ENCODE data around the gene PTPN14.

The PTPN14 gene

GRCh38 chr1:214473862-214474261, 77.5 kb downstream of the PTPN14 start:
- no peak for DNase-seq

DNA sequence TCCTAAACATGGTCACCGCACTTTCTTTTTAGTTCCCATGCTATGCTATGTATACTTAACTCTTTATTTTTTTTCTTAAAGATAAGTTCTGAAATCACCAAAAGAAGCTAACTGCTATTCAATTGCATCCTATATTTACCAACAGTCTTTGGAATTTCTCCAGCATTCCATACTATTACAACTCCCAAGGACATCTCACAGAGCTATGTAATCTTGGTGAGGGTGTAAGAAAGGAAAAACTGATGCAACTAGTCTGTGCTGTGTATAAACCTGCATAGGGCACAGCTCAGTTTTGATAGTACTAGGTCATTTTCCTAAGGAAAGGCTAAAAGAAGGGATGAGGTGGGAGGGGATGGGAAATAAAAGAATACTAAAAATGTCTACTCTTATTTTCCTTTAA, 78.0 kb downstream of the PTPN14 start:
- DNase-seq, result no peak

- no peak for DNase-seq
These were observed 79.0 kb downstream of the PTPN14 start for GRCh38 chr1:214472364-214472763.

- no peak for DNase-seq
These were observed 79.9 kb downstream of the PTPN14 start for GRCh38 chr1:214471458-214471857.

DNA sequence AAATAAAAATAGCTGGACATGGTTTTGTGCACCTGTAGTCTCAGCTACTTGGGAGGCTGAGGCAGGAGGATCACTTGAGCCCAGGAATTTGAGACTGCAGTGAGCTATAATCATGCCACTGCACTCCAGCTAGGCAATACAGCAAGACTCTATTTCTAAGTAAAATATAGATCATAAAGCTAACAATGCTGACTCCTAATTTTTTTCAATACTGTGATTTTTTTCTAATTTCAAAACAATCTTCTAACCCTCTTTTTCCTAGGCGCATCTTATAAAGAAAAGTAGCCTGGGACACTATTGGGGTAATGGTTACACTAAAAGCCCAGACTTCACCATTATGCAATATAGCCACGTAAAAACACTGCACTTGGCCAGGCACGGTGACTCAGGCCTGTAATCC, 81.3 kb downstream of the PTPN14 start:
- no peak for DNase-seq

- no peak for DNase-seq
These were observed 82.1 kb downstream of the PTPN14 start for GRCh38 chr1:214469290-214469689.

GRCh38 chr1:214467078-214467585, 84.3 kb downstream of the PTPN14 start:
- no peak for DNase-seq

- DNase-seq, result no peak
These were observed 84.9 kb downstream of the PTPN14 start for GRCh38 chr1:214466403-214467077.

GRCh38 chr1:214464445-214465287, 86.7 kb downstream of the PTPN14 start:
- no peak for DNase-seq

GRCh38 chr1:214463596-214463995, 87.8 kb downstream of the PTPN14 start:
- DNase-seq, result no peak

GRCh38 chr1:214462882-214463281, 88.5 kb downstream of the PTPN14 start:
- no peak for DNase-seq

- DNase-seq, result no peak
These were observed 90.1 kb downstream of the PTPN14 start for GRCh38 chr1:214461305-214461704.

DNA sequence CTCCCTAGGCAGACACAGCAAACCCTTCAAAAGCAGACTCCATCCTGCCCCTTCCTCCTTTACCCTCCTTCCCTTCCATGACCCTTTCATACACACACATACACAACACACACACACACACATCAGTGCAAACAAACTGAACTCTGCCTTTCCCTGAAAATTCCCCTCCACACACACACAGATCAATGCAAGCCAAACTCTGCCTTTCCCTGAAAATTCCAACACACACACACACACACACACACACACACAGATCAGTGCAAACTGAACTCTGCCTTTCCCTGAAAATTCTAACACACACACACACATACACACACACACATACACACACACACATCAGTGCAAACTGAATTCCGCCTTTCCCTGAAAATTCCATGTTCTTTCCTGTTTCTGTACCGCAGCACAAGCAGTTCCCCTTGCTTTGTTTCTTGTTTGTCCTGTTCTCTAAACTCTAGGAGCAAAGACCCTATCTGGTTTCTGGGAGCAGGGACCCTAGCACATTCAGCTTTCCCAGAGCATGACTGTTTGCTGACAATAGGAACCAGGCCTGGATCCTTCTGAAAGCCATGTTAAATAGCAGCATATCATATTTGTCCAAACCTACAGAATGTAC, 91.0 kb downstream of the PTPN14 start:
- DNase-seq, result no peak

DNA sequence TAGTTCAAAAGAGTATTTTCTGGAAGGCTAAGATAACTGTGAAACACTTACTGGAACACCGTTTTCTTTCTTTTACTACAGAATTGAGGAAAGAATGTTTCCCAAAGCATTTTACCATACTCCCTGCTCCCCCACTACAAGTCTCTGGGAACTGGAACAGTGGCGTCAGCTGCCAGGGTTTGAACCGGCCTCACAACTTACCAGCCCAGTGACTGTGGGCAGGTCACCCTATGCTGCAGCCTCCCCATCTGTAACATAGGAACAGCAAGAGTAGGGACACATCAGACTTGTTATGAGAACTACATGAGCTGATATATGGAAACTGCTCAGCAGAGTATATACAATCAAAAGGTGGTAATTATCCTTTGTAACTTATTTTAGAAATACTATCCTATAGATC, 91.5 kb downstream of the PTPN14 start:
- no peak for DNase-seq

GRCh38 chr1:214458541-214458940, 92.9 kb downstream of the PTPN14 start:
- no peak for DNase-seq

DNA sequence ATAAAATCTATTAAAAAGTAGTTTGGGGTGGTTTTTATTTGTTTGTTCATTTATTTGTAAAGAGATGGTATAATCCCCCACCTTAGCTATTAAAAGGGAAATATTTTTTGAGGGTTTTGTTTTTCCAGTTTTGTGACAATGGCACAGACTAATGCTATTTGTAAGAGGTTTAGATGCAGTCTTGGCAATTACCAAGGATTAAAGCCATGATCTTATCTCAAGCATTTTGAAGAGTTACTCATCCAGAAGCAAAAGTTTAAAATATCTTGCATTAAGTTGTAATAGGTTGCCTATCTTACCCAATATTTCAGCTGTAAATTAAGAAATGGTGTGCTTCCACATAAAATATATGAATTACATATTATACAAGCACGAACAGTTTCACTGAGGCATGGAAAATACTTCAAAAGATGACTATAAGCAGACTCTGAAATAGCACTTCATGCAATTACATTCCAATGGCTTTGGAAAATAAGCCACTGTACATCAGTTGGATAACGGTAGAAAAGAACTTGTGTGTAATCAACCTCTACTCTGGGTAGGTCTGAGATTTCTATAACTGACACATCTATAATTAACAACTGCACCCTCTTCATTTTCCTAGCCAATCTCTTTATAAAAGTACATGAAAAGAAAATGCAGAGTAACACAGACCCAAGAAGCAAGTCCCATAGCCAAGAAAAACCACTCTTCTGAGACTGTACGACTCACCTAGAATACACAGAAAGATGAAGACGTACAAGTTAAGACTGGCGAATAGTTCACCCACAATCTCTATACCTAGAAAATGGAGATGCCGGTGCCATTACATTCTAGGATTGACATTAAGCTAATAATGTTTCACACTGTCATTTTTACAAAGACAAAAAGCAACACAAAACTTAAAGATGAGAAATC, 95.2 kb downstream of the PTPN14 start:
- DNase-seq, result no peak

- no peak for DNase-seq
These were observed 95.9 kb downstream of the PTPN14 start for GRCh38 chr1:214455479-214455878.

DNA sequence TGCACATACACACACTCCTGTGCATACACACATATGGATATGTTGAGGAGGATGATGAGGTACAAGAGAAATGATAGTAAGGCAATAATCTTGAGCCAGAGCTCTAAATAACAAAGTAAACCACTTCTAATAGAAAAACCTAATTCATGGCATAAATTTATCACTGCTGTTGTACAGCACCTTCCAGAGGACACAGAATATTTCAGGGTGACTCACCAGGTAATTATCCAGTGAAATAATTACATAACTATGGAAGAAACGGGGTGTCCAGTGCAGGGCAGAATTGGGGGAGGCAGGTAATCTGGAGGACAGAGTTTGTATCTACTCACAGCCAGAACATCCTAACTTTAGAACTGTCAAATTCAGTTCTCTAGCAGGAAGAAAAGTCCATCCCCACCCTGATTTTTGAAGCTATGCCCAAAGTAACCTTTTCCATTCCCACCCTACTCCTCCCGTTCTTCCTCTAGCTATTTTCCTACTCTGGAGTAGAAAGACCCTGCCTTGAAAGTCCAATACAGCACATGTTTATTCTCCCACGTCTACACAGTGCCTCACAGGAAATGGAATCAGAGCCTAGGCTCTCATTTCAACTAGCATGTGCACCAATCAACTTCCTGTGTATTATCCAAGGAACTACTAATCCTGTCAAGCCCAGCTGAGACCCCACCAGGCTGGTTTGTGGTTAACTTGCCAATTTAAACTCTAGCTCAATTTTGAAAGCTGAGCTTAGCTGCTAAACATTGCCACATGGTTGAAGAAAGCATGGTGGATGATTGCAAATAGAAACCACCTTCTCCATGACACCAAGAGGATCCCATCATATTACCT, 96.6 kb downstream of the PTPN14 start:
- DNase-seq, result no peak

DNA sequence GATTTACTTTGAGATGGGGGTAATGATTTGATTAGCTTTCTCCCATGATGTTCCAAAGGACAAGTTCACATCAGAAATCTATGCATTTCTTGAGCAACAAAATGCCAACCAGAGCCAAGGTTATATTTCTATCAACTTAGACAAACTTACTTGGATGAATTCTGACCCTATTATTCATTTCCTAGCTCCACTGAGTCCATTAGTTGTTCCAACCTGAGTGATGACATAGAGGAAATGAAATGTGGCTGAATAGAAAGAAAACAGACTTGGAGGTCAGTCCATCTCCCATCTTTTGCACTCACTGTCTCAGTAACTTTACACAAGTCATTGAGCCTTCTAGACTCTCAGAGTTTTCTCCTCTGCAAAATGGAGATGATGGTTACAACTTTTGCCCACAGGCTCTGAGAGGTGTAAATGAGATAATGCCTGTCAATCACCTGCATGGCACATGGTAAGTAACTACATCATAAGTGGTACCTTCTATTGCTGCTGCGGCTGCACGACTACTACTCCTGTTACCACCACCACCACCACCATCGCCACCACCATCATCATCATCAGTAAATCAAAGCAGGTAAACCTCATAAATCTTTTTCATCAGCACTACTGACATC, 98.2 kb downstream of the PTPN14 start:
- no peak for DNase-seq

DNA sequence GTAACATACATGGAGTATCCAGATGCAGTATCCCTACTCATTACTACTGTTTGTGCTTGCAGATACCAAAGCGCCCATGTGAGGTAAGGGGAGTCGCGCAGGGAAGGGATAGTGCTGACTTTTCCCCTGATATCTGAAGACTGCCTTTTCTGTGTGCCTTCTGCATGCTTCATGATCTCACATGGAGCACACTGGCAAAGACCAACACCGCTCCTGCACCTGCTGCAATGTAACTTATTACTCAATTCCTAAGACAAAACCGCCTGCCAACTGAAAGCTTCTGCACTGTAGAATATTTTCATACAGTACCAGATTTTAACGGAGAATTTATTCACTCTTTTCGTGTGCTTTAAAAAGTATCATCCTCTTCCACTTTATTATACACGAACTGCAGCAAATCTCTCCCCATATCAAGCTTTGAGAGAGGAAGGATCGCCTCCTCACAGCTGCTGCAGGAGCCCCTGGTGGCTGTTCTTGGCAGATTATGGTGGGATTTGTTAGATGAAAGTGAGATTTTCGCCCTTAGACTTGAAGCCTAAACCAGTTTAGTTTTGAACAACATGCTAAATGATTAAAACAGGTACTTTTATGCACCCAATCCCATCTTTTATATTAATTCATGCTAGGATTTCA, 99.1 kb downstream of the PTPN14 start:
- no peak for DNase-seq

- DNase-seq, result no peak
These were observed 99.8 kb downstream of the PTPN14 start for GRCh38 chr1:214451596-214451995.

All from activated effector memory CD4-positive, alpha-beta T cell treated with Interleukin-2 at 50 U/mL for 16 hours (primary cell).